Jurkat, Clone E6-1 (cell line): Measurements from ENCODE around the gene OR8G5. TPM values are rescaled to one million over a fixed set of nuclear protein-coding genes. Genes with fewer than 3 reads are reported as not detected.
A peak's percentile ranks its signal among the peaks of the same experiment; 100 is the strongest.
"Not testable (repeated sequence)": the region's sequence is repeated elsewhere in the genome, so short reads cannot be mapped to it uniquely, and the experiment has no call there.

Experiments
- DNase-seq: peaks from one replicate; pipeline ENCODE4 v3.0.0-alpha.2; 2011; ENCODE audit warnings: low read depth, low spot score
- H3K4me3 ChIP-seq: 2 replicates; pipeline ENCODE4 v1.5.1; 2011; ENCODE audit warnings: mild to moderate bottlenecking, low read length, control low read depth, moderate library complexity
- polyA plus RNA-seq: library from polyadenylated mRNA; unstranded; fragments of >200 nt; gene quantifications from one replicate; pipeline ENCODE4 v1.2.1, GENCODE V29; 2012; ENCODE audit warnings: missing spikeins; ENCODE audit not compliant: insufficient read length, insufficient read depth

The OR8G5 gene
- not detected for polyA plus RNA-seq

- no peak within 1 kb of the TSS for H3K4me3 ChIP-seq
- DNase-seq: no peak
Measured at GRCh38 chr11:124256076-124256475, at the start of gene OR8G5. Gene OR8G5, plus strand, starts transcription at chr11:124256376. Its CDS starts 8,556 bp downstream, at chr11:124264932.

- DNase-seq: no peak
- H3K4me3 ChIP-seq: no peak overlapping the region
Measured at GRCh38 chr11:124207102-124207792, 48.9 kb upstream of the OR8G5 start.

GRCh38 chr11:124209824-124210357 is 46.3 kb upstream of the OR8G5 start:
- no peak overlapping the region for H3K4me3 ChIP-seq
- DNase-seq: no peak

- no peak for DNase-seq
- H3K4me3 ChIP-seq: no peak overlapping the region
Measured at GRCh38 chr11:124210421-124210820, 45.8 kb upstream of the OR8G5 start.

- DNase-seq: no peak
- H3K4me3 ChIP-seq: no peak overlapping the region
Measured at GRCh38 chr11:124211321-124211720, 44.9 kb upstream of the OR8G5 start.

GRCh38 chr11:124214027-124214426 is 42.1 kb upstream of the OR8G5 start:
- H3K4me3 ChIP-seq: no peak overlapping the region
- DNase-seq: no peak

- H3K4me3 ChIP-seq: no peak overlapping the region
- DNase-seq: no peak
Measured at GRCh38 chr11:124219126-124219525, 37.0 kb upstream of the OR8G5 start.

- H3K4me3 ChIP-seq: no peak overlapping the region
- no peak for DNase-seq
Measured at GRCh38 chr11:124222407-124222806, 33.8 kb upstream of the OR8G5 start.

- not testable (repeated sequence) for DNase-seq, H3K4me3 ChIP-seq
Measured at GRCh38 chr11:124224618-124225423, 31.4 kb upstream of the OR8G5 start.

- no peak for DNase-seq
- no peak overlapping the region for H3K4me3 ChIP-seq
Measured at GRCh38 chr11:124225471-124225870, 30.7 kb upstream of the OR8G5 start.

GRCh38 chr11:124233376-124233775 is 22.8 kb upstream of the OR8G5 start:
- DNase-seq: no peak
- no peak overlapping the region for H3K4me3 ChIP-seq

GRCh38 chr11:124238512-124238911 is 17.7 kb upstream of the OR8G5 start:
- H3K4me3 ChIP-seq: no peak overlapping the region
- no peak for DNase-seq

- DNase-seq: no peak
Measured at GRCh38 chr11:124240621-124241397, 15.4 kb upstream of the OR8G5 start, which contains the start of gene OR8G1. Gene OR8G1, plus strand, starts transcription at chr11:124241095. Its CDS starts 8,581 bp downstream, at chr11:124249676.

GRCh38 chr11:124249869-124250268 is 6.3 kb upstream of the OR8G5 start:
- not testable (repeated sequence) for DNase-seq, H3K4me3 ChIP-seq

More at GRCh38 chr11:124240621-124241397, 15.4 kb upstream of the OR8G5 start, which contains the start of gene OR8G1:
- H3K4me3 ChIP-seq: no peak within 1 kb of the TSS

GRCh38 chr11:124265041-124265440 is 8.9 kb downstream of the OR8G5 start:
- H3K4me3 ChIP-seq, DNase-seq: not testable (repeated sequence)

- not testable (repeated sequence) for H3K4me3 ChIP-seq, DNase-seq
Measured at GRCh38 chr11:124270886-124271285, 14.7 kb downstream of the OR8G5 start.

GRCh38 chr11:124274000-124274399 is 17.8 kb downstream of the OR8G5 start:
- no peak for DNase-seq

GRCh38 chr11:124276081-124276480 is 19.9 kb downstream of the OR8G5 start:
- no peak overlapping the region for H3K4me3 ChIP-seq
- DNase-seq: peak; percentile 53

More at GRCh38 chr11:124274000-124274399, 17.8 kb downstream of the OR8G5 start:
- no peak overlapping the region for H3K4me3 ChIP-seq

GRCh38 chr11:124277207-124277606 is 21.0 kb downstream of the OR8G5 start:
- no peak for DNase-seq
- H3K4me3 ChIP-seq: no peak overlapping the region
